ENCODE results near the gene TRIM63. TPM values are rescaled to one million over a fixed set of nuclear protein-coding genes. Genes with fewer than 3 reads are reported as not detected.

The TRIM63 gene
- total and polyA plus RNA-seq, 2 of the 13 experiments (the other 11 are each of a cell fraction or from before 2014, with no cell fraction given) = not detected

GRCh38 chr1:26072305-26072704 is 4.9 kb upstream of the TRIM63 start (continued):
- TF ChIP-seq HNF1A (IDR thresholded peaks at IDR 0.05; ENCODE audit: low read depth) = no peak
- no peak for TF ChIP-seq HNF1A (CRISPR knock-in tag; IDR thresholded peaks at IDR 0.05; ENCODE audit: borderline replicate concordance)
- no peak for TF ChIP-seq PTBP1 (IDR thresholded peaks at IDR 0.05; ENCODE audit: low read depth, low read length, poor library complexity, severe bottlenecking)
- TF ChIP-seq SMARCC2 (IDR thresholded peaks at IDR 0.05) = no peak
- TF ChIP-seq NFYB (CRISPR knock-in tag; IDR thresholded peaks at IDR 0.05) = no peak
- no peak for TF ChIP-seq MTF1 (CRISPR knock-in tag; IDR thresholded peaks at IDR 0.05)
- no peak for TF ChIP-seq ZSCAN5A (CRISPR knock-in tag; IDR thresholded peaks at IDR 0.05; ENCODE audit: borderline replicate concordance)
- no peak for TF ChIP-seq BCL6 (CRISPR knock-in tag; IDR thresholded peaks at IDR 0.05)
- no peak for TF ChIP-seq ZNF451 (CRISPR knock-in tag; IDR thresholded peaks at IDR 0.05)
- TF ChIP-seq ZNF12 (CRISPR knock-in tag; IDR thresholded peaks at IDR 0.05) = no peak
- TF ChIP-seq KLF11 (CRISPR knock-in tag; IDR thresholded peaks at IDR 0.05) = no peak
